Stimulated activated CD4-positive, alpha-beta T cell treated with anti-CD3 and anti-CD28 coated beads, Interleukin-2, amount 100 ng/mL, for 48 hours (primary cell): ENCODE data around the gene SCO1.
"Not testable (repeated sequence)": the region's sequence is repeated elsewhere in the genome, so short reads cannot be mapped to it uniquely, and the experiment has no call there.

Experiments
- DNase-seq, 2 donors: peaks; one replicate each; pipeline ENCODE4 v3.0.0-alpha.2; 2020

Gene SCO1

DNA sequence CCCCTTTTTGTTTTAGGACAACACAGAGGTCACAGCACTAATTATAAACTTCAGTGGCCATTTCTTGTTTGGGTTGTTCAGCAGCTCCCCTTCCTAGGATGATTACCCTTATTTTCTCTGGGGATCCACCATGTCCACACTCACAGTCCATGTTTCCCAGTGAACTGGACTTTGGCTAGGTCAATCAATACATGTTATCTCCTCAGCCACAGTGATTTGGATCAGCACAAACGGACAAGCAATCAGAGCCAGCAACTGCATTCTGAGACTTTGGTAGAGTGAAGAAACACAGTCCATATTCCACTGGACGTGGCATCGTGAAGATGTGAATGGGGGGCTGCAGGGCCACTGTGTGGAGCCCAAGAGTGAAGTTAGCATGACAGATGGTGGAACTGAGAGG lies 27.9 kb upstream of the SCO1 start:
- no peak for DNase-seq

DNA sequence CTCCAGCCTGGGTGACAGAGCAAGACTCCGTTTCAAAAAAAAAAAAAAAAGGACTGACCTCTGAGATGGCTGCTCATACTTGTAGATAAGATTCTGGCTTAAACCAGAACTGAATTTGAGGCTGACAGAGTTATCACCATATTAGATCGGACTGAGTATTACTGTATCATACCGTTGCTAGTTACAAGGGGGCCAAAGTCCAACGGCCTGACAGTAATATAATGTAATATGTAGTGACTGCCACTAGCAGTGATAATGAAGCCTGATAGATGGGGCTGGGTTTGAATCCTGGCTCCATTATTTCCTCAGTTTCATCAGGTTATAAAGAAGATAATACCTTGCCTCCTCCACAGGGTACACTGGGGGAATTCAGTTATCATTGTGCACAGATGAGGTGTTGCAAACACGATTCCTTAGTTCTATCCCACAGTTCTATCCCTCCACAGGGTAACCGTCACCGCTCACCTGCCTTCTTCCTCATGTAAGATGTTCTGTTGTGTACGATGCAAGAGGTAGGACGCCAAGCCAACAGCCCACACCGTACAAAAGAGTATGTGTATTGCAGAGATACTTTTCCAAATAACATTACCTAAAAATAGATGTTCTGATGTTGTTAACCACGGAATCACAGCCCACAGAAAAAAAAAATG lies 27.3 kb upstream of the SCO1 start:
- DNase-seq: no peak

DNA sequence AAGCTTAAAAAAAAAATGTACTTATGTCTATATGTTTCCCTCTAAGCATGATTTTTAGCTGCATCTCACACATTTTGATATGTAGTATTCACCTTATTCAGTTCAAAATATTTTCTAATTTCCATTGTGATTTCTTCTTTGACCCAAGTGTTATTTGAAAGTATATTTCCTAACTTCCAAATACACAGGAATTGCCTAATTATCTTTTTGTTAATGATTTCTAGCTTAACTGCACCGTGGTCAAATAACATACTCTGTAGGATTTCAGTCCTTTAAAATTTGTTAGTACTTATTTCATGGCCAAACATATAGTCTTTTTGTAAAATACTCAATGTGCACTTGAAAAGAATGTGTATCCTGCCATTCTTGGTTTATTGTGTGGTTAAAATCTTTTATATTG lies 21.2 kb upstream of the SCO1 start:
- no peak for DNase-seq

DNA sequence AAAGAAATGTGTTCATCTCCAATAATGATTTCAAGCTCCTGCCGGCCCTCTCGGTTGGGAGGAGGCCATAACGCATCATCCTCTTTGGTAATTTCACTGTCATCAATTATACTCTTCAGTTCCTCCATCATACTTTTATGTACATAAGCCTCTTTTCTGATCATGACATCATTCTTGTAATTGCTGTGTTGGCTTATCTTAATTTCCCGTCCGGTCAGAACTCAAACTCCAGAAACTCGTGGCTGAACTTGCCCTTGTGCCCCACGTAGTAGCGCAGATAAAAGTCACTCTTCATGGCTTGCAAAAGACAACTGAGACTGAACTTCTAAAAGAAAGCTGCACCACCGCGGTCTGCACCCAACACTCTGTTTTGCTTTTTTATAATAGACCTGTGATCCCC lies 18.9 kb upstream of the SCO1 start:
- DNase-seq: no peak

DNA sequence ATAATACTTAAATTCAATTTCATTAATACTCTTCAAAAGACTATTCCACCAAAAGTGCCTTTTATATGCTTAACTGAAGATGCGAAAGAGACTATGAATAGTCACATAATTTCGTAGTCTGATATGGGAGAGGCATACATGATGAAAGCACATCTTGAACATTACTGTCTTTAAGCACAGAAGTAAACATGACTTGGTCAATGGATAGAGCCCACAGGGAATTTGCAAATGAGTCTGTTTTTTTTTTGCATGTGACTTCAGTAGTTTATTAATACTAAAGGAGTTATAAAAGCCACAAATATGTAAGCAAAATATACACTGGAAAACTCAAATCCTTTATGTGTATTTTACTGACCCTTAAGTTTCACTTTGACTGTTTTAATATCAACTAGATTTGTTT lies 16.0 kb upstream of the SCO1 start:
- no peak for DNase-seq

DNA sequence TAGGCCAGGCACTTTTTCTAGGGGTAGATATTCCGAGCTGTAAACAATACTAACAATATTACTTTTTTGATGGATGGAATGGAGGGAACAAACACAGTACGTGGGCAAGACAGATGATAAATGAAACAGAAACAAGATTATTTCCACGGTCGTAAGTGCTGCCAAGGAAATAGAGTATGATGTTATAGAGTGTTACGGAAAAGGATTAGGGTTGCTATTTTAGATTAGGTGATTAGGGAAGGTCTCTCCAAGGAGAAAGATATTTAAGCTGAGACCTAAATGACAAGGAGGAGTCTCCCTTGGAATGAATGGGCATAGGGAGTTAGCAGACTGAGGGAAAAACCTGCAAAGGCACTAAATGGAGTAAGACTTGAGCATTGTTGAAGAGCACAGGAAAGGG lies 8.4 kb upstream of the SCO1 start:
- DNase-seq: no peak

DNA sequence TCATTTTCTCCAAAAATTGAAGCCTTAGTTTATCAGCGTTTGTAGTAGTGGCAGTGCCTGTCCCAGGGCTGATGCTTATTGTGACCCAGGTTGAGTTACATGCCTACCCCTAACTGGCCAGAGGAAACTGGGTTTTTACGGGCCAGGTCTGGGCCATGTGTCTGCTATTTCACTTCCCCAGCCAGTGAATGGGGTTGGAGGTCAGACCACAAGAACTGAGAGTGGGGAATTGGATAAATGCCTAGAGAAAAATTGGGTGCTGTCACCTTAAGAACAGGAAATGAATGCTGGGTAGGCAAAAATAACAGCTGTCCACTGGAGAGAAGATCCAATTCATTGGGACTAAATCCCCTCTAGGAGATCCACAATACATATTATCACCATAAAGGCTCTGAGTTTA lies 5.2 kb upstream of the SCO1 start:
- DNase-seq: no peak

DNA sequence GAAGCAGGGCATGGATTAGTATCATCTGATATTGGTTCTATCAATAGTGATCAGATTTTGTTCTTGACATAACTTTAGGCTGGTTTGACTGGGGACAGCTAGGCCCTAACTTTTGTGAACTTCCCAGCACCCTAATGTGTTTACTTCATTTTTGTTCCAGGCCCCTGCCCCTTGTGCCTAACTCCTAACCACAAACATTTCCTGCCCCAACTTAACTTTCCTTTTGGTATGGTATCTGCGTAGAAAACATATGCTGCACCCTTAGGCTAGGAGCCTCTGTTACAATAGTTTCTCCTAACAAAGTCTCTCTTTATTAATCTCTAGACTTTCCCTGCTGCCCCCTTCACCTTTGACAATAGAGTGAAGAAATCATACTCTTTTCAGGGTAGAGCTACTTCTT lies 2.5 kb upstream of the SCO1 start:
- no peak for DNase-seq

DNA sequence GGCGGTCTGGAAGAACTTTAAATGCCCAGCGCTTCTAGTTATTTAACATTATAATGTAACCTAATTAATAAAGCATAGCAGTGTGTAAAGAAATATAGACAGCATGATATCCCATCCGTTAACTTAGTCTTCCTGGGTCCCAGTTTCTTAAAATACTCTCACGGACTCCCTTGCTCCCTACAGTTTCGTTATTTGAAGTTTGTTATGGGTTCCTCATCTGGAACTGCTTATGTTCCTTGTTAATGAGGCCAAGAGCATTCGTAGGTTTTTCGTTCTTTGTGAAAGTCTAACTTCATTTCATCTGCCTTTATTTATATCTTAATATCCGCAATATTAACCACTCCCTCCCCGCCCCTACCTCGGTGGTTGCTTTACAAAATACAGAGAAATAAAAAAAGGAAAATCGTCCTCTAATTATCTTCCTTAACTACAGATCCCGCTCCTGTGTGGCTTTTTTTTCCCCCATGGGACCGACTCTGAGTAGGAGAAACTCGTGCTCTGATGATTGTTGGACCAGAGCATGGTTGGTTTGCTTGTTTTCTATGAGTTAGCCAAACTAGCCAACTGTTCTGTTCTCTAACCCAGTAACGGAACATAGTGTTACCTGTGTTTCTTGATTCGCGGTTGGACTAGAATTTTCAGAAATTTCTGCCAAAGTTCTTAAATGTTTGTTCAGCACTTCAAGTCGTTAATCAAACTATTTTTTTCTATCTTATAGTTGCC lies 924 bp upstream of the SCO1 start:
- no peak for DNase-seq

DNA sequence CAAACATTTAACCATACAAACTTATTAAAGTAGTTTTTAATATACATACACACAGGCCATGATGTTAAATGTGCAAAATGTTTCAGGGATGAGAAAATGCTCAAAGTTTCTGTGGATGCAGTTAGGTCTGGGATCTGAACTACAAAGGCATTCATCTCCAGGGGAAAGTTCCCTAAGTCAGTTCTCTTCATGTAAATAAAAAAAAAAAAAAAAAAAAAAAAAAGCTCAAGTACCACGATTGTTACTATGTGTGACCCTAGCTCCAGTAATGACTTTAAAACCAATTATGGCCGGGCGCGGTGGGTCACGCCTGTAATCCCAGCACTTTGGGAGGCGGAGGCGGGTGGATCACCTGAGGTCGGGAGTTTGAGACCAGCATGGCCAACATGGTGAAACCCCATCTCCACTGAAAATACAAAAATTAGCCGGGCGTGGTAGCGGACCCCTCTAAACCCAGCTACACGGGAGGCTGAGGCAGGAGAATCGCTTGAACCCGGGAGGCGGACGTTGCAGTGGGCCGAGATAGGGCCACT lies 1.4 kb downstream of the SCO1 start:
- DNase-seq: not testable (repeated sequence)

DNA sequence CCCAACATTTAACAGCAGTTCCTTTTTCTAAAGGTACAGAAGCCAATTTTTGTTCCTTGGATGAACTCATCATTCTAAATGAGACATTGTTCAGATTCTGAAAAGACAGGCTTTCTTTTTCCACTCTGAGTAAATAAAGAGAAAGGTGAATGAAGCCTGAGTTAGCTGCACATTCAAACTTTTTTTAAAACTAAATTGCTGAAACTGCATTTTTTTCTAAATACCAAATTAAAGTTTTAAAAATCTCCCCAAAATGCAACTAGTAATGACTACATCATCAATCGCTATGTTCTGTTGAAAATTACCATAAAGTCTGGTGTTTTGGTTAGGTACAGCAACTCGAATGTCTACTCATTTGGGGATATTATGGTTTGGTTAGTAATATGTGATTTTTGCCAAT lies 9.8 kb downstream of the SCO1 start:
- no peak for DNase-seq

DNA sequence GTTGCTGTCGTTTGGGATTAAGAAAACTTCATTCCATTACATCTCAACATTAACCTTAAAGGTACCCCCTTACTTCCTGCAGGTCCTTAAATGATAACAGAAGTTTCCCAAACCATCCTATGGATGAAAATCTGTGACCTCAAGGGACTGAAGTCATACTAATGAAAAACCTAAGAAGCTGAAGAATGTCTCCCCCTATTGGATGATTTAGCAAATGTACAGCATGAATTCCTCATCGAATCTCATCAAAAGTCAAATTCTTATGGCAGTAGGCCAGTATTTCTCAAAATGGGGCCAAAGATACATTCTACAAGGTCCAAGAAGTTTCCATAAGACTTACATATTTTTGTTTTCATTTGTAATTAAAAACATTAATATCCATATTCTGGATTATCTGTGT lies 13.5 kb downstream of the SCO1 start:
- no peak for DNase-seq

DNA sequence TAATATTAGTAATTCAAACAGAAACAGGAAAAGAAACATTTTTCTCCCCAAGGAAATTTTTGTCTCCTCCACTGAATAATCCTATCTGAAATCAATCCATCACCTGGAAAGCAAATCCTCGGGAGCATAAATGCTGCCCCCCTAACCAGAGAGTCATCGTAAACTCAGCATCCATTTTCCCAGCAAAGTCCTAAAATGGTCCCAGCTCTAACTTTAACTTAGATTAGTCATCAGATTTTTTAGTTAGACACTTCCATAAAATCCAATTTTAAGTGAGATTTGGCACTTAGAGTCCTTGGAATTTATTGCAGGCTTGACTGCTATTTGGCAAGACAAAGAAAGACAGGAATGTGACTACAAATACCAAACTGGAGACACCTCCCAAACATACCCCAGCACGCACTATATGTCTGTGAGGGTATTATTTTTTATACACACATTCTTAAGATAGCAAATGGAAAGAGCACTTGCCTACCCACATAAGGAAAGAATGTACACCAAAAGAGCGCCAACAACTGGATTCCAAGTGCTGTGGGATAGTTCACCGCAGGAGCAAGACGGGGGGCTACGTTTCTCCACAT lies 15.4 kb downstream of the SCO1 start:
- no peak for DNase-seq

DNA sequence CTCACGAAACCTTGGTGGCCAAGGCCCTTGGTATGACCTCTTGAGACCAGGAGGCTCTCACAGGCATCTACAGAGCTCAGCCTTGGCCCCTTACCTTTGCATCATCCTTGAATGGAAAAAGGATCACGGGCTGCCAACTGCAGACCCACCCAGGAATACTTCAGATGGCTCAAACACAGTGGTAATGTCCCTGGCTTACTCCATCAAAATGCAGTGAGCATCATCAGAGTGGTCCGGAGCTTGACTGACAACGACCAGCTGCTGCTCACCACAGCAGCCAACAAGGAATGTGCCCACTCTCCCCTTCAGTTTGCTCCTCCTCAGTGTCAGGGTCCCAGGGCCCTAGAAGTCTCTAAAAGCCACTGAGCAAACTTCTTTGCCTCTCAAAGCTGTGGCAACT lies 22.6 kb downstream of the SCO1 start:
- no peak for DNase-seq

DNA sequence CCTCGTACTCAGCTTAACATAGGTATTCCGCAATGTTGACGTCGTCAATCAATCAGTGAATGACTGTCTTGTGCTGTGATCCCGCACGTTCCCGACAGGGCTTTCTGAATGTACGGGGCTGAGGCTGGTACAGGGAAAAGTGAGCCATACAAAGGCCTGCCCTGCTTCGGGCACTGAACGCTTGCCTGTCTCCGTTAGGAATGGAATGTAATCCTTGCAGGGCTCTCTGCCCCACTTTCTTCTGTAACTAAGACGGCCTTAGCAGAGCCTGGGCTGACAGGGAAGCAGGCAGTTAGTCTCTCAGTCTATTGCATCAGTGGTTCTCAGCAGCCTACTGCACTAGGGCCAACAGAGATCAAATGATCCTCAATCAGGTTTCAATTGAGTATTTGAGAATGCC lies 24.0 kb downstream of the SCO1 start:
- DNase-seq: no peak

DNA sequence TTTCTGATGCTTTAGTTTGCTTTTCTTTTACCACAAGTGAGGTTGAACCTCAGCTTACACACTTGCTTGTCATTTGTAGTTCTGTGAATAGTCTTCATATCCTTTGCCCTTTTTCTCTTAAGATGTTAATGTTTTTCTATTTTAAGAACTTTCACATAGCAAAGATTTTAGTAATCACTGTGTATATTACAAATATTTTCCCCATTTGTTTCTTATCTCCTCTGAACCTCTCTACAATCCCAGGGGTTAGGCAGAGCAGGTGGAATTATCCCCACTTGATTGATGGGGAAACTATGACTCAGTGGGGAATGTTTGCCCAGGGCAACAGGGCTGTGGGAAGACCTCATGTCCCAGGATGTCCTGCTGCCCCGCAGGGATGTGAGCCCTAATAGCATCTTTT lies 28.6 kb downstream of the SCO1 start:
- DNase-seq: no peak

DNA sequence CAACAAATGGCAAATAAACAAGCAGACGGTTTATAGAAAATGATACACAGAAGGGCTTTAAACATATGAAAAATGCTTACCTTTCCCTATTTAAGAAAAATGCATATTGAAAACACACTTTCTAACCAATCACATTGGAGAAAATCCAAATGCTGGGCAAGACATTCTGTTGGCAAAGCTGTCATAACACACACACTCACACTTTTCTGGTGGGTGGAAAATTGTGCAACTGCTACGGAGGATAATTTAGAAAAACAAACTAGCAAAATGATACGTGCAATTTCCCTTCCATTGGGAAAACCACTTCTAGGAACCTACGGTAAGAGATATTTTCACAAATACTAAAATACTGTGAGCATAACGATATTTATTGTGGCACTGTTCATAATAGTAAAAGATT lies 30.4 kb downstream of the SCO1 start:
- DNase-seq: no peak

DNA sequence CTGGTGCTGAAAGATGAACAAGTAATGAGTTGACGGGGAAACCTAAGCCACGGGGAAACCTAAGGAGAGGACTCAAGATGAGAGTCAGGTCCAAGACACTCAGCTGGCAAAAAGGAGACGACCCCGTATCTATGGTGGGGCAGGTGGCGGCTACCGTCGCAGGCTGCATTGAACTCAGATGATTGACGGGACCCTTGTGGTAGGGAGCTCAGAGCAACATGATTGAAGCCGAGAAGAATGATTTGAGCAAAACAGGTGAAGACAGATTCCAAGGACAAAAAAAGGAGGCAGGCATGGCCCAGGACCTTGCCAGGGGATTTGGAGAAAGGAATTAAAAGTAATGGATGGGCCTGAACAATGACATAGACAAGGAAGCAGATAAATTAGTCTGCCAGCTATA lies 32.8 kb downstream of the SCO1 start:
- no peak for DNase-seq

DNA sequence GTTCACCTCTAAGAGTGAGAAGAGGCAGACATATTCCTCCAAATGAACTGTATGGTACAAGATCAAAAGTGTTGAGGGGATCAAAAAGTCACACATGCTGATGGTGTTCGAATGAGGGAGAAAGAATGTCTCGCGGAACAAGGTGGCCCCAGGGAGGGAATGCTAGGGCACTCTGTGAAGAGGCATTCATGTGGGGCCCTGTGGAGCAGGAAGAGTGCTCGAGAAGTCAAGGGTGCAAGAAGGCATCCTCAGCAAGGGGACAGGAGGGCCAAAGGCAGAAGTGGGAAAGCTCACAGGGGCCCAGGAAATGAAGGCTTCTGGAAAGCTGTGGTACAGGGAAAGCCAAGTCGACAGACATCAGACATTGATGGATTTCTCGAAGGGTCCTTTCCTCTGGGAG lies 34.1 kb downstream of the SCO1 start:
- DNase-seq: no peak

DNA sequence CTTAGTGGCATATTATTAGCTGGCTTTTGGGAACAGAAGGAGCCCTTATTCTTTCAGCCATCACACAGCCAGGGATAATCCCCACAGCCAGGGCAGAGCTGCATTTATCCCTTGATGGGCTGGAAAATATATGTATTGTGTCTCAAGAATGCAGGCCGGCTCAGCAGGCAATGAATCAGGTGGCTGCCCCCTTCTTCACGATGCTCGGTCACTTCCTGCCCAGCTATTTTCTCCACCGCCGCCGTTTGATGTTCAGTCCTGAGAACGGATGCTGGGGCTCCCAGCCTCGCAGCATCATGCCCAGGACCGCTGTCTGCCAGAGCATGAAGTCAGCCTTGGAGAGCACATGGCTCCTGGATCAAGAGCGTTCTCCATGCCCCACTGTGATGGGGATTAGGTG lies 35.9 kb downstream of the SCO1 start:
- DNase-seq: no peak

DNA sequence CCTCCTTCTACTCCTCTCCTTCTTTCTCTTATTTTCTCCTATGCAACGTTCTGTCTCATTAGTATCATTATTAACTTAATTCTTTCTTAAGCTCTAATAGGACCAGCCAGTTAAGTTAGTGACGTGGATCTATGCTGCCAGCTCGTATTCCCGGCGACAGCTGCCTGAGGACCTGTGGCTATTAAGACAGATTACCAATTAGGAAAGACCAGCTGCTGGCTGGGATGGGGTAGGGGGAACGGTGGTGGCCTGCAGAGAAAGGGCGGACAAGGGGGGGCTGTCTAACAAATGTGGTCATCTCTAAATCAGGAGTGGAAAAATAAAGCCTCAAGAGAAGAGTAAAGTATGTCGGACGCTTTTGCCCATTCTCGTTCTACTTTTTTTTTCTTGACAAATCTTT lies 39.5 kb downstream of the SCO1 start:
- no peak for DNase-seq

DNA sequence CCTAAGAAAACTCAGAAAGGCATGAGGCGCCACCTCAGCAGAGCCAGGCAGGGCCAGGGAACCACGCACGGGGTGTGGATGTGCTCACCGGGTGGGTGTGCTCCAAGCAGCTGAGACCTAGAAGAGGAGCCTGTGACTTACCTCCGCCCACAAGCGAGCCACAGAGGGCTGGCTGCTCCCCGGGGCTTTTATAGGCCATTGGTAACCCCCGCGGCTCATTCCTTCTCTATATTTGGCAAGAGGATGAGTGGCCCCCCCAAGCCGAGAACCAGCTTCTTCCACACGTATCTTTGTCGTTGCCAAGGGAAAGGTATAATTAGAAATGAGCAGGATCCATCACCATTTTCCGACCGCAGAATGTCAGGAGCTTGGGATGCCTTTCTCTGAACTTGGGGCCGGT lies 40.2 kb downstream of the SCO1 start, which contains the start of gene MYH3:
Gene MYH3, minus strand, starts transcription at position 162 of the 400 bp plus-strand sequence. CDS start 2,245 bp downstream, outside the sequence.
- no peak for DNase-seq

DNA sequence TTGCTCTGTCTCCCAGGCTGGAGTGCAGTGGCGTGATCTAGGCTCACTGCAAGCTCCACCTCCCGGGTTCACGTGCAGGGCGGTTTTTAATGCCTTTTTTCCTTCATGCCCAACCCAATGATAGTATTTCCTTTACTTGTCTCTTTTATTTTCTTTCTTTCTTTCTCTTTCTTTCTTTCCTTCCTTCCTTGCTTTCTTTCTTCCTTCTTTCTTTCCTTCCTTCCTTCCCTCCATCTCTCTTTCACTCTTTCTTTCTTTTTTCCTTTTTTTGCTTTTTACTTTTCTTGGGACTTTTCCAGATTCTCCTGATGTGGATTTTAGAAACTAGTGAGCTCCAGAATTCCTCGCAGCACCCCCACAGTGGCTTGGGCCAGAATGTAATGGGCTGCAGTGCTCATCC lies 43.3 kb downstream of the SCO1 start:
- no peak for DNase-seq

DNA sequence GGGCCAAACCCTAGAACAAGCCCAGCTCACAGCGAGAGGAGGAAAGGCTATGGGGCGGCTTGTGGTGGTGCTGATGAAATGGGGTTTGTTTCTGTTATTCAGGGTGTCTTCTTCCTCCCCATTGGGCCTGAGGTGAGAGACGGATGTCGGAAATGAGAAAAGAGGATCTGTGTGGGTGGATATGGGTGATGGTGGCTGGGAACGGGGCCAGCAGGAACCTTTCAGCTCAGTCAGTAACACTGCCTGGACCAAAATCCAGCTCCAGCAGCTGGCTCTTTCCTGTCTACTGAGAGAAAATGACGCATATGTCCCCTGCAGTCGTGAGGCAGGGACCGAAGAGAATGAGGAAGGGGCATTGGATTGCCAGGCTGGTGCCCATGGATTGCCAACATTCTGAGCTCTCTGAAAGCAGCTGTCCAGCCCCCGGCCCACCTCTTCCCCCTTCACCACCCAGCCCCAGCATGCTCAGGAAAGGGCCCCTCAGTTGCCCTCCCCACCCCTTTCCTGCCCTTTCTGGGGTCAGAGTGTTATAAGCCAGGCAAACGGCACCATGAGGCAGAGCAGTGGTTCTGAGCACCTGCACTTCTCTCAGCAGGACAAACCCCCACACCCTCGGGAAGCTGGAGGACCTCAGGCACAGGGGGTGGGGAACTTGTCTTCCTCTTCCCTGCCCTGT lies 44.2 kb downstream of the SCO1 start:
- no peak for DNase-seq
